ENCODE data around the gene RHOD. TPM values are rescaled to one million over a fixed set of nuclear protein-coding genes. Genes with fewer than 3 reads are reported as not detected.

Gene RHOD
- total RNA-seq, 4 donors from 2014 or later: 9.4 to 23.6 (median 10.4) TPM

GRCh38 chr11:67022961-67023956, 33.4 kb upstream of the RHOD start, which contains the start of gene SYT12:
TSS of gene SYT12 (plus strand) at chr11:67023134. CDS start at chr11:67030145, 7,011 bp downstream.
- no peak within 1 kb of the TSS for H3K27ac ChIP-seq
- peaks cover 0 to 6% of the 10 kb centered on the region in 2 donors for H3K4me1 ChIP-seq
- H3K9me3 ChIP-seq: no peaks in the 10 kb centered on the region
- intact Hi-C loops (cut with DNase I; ENCODE audit: low total_unique reads): no loop called here
- no peaks in the 10 kb centered on the region for H3K36me3 ChIP-seq
- H3K4me3 ChIP-seq: peak within 1 kb of the TSS; percentile 10 to 18
- TF ChIP-seq CTCF (IDR thresholded peaks at IDR 0.05): no peak
- no peak for DNase-seq
- H3K27me3 ChIP-seq: no peaks in the 10 kb centered on the region

GRCh38 chr11:67023957-67024353, 32.7 kb upstream of the RHOD start:
- Histone ChIP-seq H3K4me3 (no peak overlapping the region), H3K27me3 (no peaks in the 10 kb centered on the region), H3K9me3 (no peaks in the 10 kb centered on the region), H3K27ac (no peak overlapping the region), H3K36me3 (no peaks in the 10 kb centered on the region), H3K4me1 (peaks cover 0 to 6% of the 10 kb centered on the region in 2 donors)
- intact Hi-C loops (cut with DNase I; ENCODE audit: low total_unique reads): no loop called here
- DNase-seq: no peak
- TF ChIP-seq POLR2A (IDR thresholded peaks at IDR 0.05) (no peak), CTCF (IDR thresholded peaks at IDR 0.05) (no peak)

- intact Hi-C loops (cut with DNase I; ENCODE audit: low total_unique reads): no loop called here
- Histone ChIP-seq H3K9me3 (no peaks in the 10 kb centered on the region), H3K36me3 (no peaks in the 10 kb centered on the region), H3K27me3 (no peaks in the 10 kb centered on the region), H3K27ac (no peak overlapping the region), H3K4me1 (peaks cover 0 to 6% of the 10 kb centered on the region in 2 donors), H3K4me3 (no peak overlapping the region)
- no peak for DNase-seq
- no peak for TF ChIP-seq CTCF (IDR thresholded peaks at IDR 0.05)
- TF ChIP-seq POLR2A (IDR thresholded peaks at IDR 0.05): no peak
Observed at GRCh38 chr11:67024410-67024809, 32.2 kb upstream of the RHOD start.

- intact Hi-C loops (cut with DNase I; ENCODE audit: low total_unique reads): no loop called here
- H3K9me3 ChIP-seq: no peaks in the 10 kb centered on the region
- H3K27ac ChIP-seq: no peak overlapping the region
- H3K4me3 ChIP-seq: no peak overlapping the region
- no peak for DNase-seq
- H3K27me3 ChIP-seq: no peaks in the 10 kb centered on the region
- peaks cover 0 to 6% of the 10 kb centered on the region in 2 donors for H3K4me1 ChIP-seq
- H3K36me3 ChIP-seq: no peaks in the 10 kb centered on the region
- no peak for TF ChIP-seq CTCF (IDR thresholded peaks at IDR 0.05)
- TF ChIP-seq POLR2A (IDR thresholded peaks at IDR 0.05): no peak
Observed at GRCh38 chr11:67024966-67025365, 31.7 kb upstream of the RHOD start.

GRCh38 chr11:67025750-67026149, 30.9 kb upstream of the RHOD start:
- Histone ChIP-seq H3K36me3 (no peaks in the 10 kb centered on the region), H3K4me3 (no peak overlapping the region), H3K27ac (no peak overlapping the region), H3K27me3 (no peaks in the 10 kb centered on the region), H3K9me3 (no peaks in the 10 kb centered on the region), H3K4me1 (peaks cover 0 to 6% of the 10 kb centered on the region in 2 donors)
- intact Hi-C loops (cut with DNase I; ENCODE audit: low total_unique reads): no loop called here
- no peak for DNase-seq
- no peak for TF ChIP-seq CTCF (IDR thresholded peaks at IDR 0.05)
- TF ChIP-seq POLR2A (IDR thresholded peaks at IDR 0.05): no peak

All from uterus (tissue), 4 donors.